ENCODE measurements around the gene ZNF318.
A peak's percentile ranks its signal among the peaks of the same experiment; 100 is the strongest.
"Not testable (repeated sequence)": the region's sequence is repeated elsewhere in the genome, so short reads cannot be mapped to it uniquely, and the experiment has no call there.

The ZNF318 gene

DNA sequence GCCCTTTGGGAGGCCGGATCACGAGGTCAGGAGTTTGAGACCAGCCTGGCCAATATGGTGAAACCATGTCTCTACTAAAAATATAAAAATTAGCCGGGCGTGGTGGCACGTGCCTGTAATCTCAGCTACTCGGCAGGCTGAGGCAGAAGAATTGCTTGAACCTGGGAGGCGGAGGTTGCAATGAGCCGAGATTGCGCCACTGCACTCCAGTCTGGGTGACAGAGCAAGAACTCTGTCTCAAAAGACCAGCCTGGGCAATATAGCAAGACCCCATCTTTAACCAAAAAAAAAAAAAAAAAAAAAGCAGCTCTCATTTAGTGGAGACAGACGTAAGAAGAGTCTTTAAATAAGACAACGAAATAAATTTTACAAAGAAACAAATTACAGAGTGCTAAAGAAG, 23.2 kb downstream of the ZNF318 start:
- H3K4me3 ChIP-seq; DNase-seq (ENCODE audit: low spot score in 2 of 2); H3K4me1 ChIP-seq; H3K27me3 ChIP-seq (ENCODE audit: low read depth); H3K9me3 ChIP-seq; in situ Hi-C loops (cut with MboI; ENCODE audit: low sequenced_read_pairs): not testable (repeated sequence)
- H3K36me3 ChIP-seq (replicated peaks) = peaks cover 62% of the 10 kb centered on the region

DNA sequence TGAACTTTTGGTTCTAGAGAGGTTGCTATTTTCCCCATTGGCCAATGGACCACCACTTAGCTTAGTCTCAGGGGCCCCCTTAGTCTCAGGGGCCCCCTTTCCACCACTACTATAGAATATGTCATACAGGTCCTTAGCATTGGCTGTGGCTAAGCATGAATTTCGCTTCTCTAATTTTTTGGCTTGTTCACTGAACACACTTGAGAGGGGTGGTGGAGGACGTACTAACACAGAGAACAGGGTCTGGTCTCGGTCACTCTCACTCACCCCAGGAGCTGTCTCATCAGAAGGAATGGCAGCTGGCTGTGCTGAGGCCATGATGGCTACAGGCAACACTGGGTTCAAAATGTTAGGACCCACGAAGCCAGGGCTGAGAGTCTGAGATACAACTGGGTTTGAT, 30.3 kb downstream of the ZNF318 start:
- Histone ChIP-seq H3K9me3 (no peaks in the 10 kb centered on the region), H3K27me3 (ENCODE audit: low read depth) (no peaks in the 10 kb centered on the region), H3K36me3 (replicated peaks) (peaks cover 54% of the 10 kb centered on the region), H3K4me3 (no peak overlapping the region), H3K4me1 (no peaks in the 10 kb centered on the region)
- in situ Hi-C loops (cut with MboI; ENCODE audit: low sequenced_read_pairs) = loop anchor here (5.0 kb wide), 1 partner anchor 77 kb away; no protein-coding TSS in a partner anchor
- no peak for DNase-seq (ENCODE audit: low spot score in 2 of 2)

DNA sequence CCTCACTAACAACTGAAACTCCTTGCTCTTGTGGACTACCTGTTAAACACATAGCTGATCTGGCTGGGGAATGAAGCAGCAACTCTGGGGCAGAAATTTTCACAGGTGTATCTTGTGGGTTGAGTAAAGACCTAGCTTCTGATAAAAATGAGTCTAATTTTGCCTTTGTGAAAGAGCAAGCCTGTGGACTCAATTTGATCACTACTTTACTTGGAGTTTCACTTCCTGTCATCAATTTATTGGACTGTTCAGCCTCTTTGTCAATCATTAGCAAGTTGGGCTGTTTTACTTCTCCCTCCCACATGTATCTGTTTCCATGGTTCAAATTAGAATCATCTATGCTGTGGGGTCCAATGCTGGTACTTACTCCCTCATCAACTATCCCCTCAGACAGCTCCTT, 31.2 kb downstream of the ZNF318 start:
- Histone ChIP-seq H3K9me3 (no peaks in the 10 kb centered on the region), H3K4me3 (no peak overlapping the region), H3K4me1 (no peaks in the 10 kb centered on the region), H3K36me3 (replicated peaks) (peaks cover 48% of the 10 kb centered on the region), H3K27me3 (ENCODE audit: low read depth) (no peaks in the 10 kb centered on the region)
- no peak for DNase-seq (ENCODE audit: low spot score in 2 of 2)
- in situ Hi-C loops (cut with MboI; ENCODE audit: low sequenced_read_pairs) = loop anchor here (5.0 kb wide), 1 partner anchor 76 kb away; no protein-coding TSS in a partner anchor

DNA sequence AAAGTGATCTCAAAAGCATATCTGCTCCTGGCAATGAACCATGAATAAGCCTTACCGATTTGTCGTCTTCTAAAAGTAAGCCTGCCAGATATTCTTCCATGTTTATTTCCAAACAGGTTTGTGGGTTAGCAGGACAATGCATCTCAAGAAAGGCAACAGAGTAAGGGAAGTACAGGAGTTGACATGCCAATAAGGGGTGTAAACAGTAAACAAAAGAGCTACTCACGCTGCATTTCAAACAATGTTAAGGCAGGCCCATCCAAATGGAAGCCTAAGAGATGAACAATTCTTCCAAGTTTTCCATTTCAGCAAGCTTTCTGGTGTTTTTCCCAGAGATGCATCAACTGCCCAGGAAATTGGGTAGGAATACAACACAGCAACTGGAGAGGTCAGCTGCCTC, 33.1 kb downstream of the ZNF318 start:
- no peak for DNase-seq (ENCODE audit: low spot score in 2 of 2)
- Histone ChIP-seq H3K9me3 (no peaks in the 10 kb centered on the region), H3K36me3 (replicated peaks) (peaks cover 33% of the 10 kb centered on the region), H3K4me3 (no peak overlapping the region), H3K27me3 (ENCODE audit: low read depth) (no peaks in the 10 kb centered on the region), H3K4me1 (no peaks in the 10 kb centered on the region)
- in situ Hi-C loops (cut with MboI; ENCODE audit: low sequenced_read_pairs) = loop anchor here (5.0 kb wide), 1 partner anchor 74 kb away; no protein-coding TSS in a partner anchor

DNA sequence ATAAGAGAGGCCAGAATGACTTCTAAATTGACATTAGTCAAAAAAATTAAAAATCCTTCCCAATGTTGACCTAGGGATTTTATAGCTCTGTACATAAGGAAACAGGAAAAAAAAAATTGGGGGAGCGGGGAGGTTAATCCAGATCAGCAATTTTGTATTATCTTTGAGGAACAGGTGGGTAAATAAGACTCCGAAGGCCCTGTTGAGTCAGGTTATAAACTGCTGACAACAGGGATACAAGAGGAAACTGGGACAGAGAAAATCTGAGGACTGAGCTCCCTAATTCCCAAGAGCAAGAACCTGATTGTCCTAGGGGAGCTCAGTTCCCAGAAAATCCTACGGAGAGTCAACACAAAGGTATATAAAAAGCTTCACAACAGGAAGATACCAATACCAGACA, 34.0 kb downstream of the ZNF318 start:
- no peaks in the 10 kb centered on the region for H3K9me3 ChIP-seq
- DNase-seq (ENCODE audit: low spot score in 2 of 2) = no peak
- H3K36me3 ChIP-seq (replicated peaks) = peaks cover 25% of the 10 kb centered on the region
- in situ Hi-C loops (cut with MboI; ENCODE audit: low sequenced_read_pairs) = loop anchor here (5.0 kb wide), 1 partner anchor 73 kb away; no protein-coding TSS in a partner anchor
- no peaks in the 10 kb centered on the region for H3K27me3 ChIP-seq (ENCODE audit: low read depth)
- no peaks in the 10 kb centered on the region for H3K4me1 ChIP-seq
- no peak overlapping the region for H3K4me3 ChIP-seq

DNA sequence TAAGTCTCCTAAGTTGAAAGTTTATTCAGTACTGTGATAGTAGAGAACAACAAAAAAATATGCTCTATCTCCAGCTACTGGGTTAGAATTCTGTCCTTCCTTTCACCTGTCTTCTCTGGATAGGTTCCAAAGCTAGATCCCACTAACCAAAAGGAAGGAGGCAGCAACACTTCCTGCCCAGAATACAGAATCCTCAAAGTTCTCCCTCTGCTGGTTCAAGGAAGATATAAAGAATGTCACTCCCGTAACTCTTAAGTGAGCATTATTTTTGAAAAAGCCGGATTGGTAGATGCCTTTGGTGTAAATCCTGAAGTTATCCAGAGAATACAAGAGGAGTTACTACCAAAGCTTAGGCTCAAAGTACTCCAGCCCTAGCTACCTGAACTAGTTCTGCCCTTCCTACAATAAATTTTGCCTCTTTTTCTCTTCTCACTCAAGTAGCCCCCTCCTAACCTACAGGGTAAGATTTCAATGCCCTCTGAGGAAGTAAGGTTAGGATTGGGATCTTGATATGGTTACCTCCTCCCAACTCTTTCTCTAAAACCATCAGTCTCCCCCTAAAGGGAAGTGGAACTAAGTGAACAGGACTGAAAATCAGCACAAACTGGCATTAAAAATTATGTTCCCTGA, 34.9 kb downstream of the ZNF318 start:
- Histone ChIP-seq H3K36me3 (replicated peaks) (peaks cover 16% of the 10 kb centered on the region), H3K27me3 (ENCODE audit: low read depth) (no peaks in the 10 kb centered on the region), H3K9me3 (no peaks in the 10 kb centered on the region), H3K4me1 (no peaks in the 10 kb centered on the region), H3K4me3 (no peak overlapping the region)
- in situ Hi-C loops (cut with MboI; ENCODE audit: low sequenced_read_pairs) = loop anchor here (5.0 kb wide), 1 partner anchor 72 kb away; no protein-coding TSS in a partner anchor
- peak; percentile 32 to 81 for DNase-seq (ENCODE audit: low spot score in 2 of 2)

DNA sequence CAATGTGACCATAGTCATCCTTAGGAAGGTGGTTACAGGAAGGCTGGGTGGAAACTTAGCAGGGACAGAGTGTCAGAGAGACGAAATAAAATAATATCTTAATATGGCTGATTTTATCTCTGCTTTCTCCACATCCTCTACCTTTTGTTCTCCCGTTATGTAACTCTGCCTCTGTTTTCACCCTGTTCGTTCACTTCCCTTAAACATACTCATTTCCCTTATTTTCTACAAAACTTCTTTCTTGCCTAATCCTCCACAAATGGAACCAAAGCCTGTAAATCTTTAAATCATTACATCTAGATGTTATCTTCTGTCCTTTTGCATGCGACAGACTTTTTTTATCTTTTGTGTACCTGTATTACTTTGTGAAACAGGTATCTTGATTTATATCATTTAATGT, 37.6 kb downstream of the ZNF318 start:
- in situ Hi-C loops (cut with MboI; ENCODE audit: low sequenced_read_pairs) = no loop called here
- no peak overlapping the region for H3K4me3 ChIP-seq

DNA sequence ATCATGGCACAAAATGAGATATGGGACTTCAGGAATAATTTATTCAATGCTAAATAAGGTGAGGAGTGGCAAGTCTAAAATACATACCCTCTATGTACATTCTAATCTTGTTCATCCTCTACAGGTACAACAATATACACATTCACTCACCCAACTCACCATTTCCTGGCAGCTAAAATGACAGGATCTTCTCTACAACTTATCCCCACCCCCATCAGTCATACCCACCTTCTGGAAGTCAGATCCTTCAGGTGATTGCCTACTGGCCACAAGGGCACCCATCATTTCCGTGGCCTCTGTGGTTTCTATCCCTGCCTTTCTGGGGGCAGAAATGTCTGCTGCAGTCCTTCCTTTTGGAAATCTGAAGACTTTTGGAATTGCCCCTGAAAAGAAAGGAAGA, 38.0 kb downstream of the ZNF318 start:
- DNase-seq (ENCODE audit: low spot score in 2 of 2) = no peak
- no peaks in the 10 kb centered on the region for H3K36me3 ChIP-seq (replicated peaks)
- in situ Hi-C loops (cut with MboI; ENCODE audit: low sequenced_read_pairs) = no loop called here
- no peaks in the 10 kb centered on the region for H3K27me3 ChIP-seq (ENCODE audit: low read depth)
- H3K4me3 ChIP-seq = no peak overlapping the region
- H3K9me3 ChIP-seq = no peaks in the 10 kb centered on the region
- no peaks in the 10 kb centered on the region for H3K4me1 ChIP-seq

More for the DNA sequence above, 37.6 kb downstream of the ZNF318 start:
- H3K27me3 ChIP-seq (ENCODE audit: low read depth) = no peaks in the 10 kb centered on the region
- no peak for DNase-seq (ENCODE audit: low spot score in 2 of 2)
- H3K9me3 ChIP-seq = no peaks in the 10 kb centered on the region
- no peaks in the 10 kb centered on the region for H3K4me1 ChIP-seq
- H3K36me3 ChIP-seq (replicated peaks) = no peaks in the 10 kb centered on the region

DNA sequence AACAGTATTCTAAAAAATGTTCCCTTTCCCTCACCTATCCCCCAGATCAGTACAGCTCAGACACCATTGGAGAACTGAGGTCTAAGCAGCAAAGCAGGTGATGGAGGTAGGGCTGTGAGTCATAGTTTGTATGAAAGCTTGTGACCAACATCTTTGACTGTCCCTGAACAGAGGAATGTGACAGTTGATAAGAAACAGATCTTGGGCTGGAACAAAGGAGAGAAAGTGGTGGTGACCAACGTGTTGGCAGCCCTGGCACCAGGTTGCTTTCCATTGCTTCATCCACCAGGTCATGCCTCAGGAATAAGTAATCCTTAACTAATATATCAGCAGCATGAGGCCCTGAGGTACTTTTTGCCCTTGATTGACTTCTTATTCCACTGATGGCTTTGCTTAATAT, 40.9 kb downstream of the ZNF318 start:
- no peaks in the 10 kb centered on the region for H3K36me3 ChIP-seq (replicated peaks)
- no peaks in the 10 kb centered on the region for H3K4me1 ChIP-seq
- in situ Hi-C loops (cut with MboI; ENCODE audit: low sequenced_read_pairs) = no loop called here
- no peaks in the 10 kb centered on the region for H3K27me3 ChIP-seq (ENCODE audit: low read depth)
- no peak for DNase-seq (ENCODE audit: low spot score in 2 of 2)
- no peaks in the 10 kb centered on the region for H3K9me3 ChIP-seq
- no peak overlapping the region for H3K4me3 ChIP-seq

DNA sequence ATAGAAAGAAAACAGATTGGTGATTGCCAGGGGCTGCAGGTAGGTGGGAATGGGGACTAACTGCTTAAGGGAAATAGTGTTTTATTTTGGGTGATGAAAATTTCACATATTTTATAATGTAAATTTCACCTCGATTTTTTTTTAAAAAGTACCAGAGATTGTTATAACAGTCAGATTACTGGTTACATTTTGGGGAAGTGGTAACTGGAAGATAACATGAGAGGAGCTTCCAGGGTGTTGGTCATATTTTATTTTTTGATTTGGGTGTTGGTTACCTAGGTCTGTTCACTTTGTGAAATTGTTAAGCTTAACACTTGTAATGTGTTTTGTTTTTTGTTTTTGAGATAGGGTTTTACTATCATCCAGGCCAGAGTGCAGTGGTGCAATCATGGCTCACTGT, 43.6 kb downstream of the ZNF318 start:
- Histone ChIP-seq H3K4me1 (no peaks in the 10 kb centered on the region), H3K36me3 (replicated peaks) (no peaks in the 10 kb centered on the region), H3K9me3 (no peaks in the 10 kb centered on the region), H3K4me3 (no peak overlapping the region), H3K27me3 (ENCODE audit: low read depth) (no peaks in the 10 kb centered on the region)
- in situ Hi-C loops (cut with MboI; ENCODE audit: low sequenced_read_pairs) = no loop called here
- DNase-seq (ENCODE audit: low spot score in 2 of 2) = no peak

DNA sequence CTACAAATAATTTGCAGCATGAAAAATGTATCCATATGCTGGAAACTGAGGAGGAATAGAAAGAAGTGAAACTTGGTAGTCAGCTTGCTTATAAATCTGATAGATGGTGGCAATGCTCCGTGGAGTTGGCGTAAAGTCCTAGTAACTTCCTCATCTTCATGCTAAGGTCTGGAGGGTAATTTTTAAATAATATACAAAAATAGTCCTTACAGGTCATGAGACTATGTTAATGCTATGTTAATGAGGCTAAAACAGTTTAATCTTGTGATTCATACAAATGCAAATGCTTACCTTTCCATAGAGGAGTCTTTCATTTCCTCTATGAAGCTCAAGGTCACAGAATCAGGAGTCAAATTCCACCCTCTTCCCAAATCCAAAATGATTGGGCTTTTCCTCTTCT, 51.4 kb downstream of the ZNF318 start:
- H3K27me3 ChIP-seq (ENCODE audit: low read depth) = no peaks in the 10 kb centered on the region
- H3K36me3 ChIP-seq (replicated peaks) = no peaks in the 10 kb centered on the region
- in situ Hi-C loops (cut with MboI; ENCODE audit: low sequenced_read_pairs) = no loop called here
- DNase-seq (ENCODE audit: low spot score in 2 of 2) = peak in 1 of 2 experiments; percentile 84
- H3K4me1 ChIP-seq = peaks cover 17% of the 10 kb centered on the region
- no peaks in the 10 kb centered on the region for H3K9me3 ChIP-seq
- H3K4me3 ChIP-seq = no peak overlapping the region

DNA sequence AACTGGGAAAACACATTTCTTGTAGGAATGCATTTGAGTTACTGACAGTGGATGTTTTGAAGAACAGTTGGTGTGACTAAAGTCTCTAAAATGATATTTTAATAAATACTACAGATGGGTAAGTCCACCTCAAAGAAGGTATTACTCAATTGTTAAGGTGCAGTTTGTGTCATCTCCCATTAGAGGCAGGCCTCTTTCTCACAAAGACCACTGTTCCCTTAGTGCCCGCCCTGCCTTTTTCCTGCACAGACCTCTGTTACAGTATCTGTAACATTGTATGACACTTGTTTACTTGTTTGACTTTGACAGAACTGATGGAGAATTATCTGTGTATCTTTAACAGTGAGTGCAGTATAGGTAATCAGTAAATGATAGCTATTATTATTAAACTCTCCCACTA, 55.6 kb downstream of the ZNF318 start:
- Histone ChIP-seq H3K4me1 (peaks cover 31% of the 10 kb centered on the region), H3K36me3 (replicated peaks) (no peaks in the 10 kb centered on the region), H3K9me3 (no peaks in the 10 kb centered on the region), H3K27me3 (ENCODE audit: low read depth) (no peaks in the 10 kb centered on the region), H3K4me3 (no peak overlapping the region)
- DNase-seq (ENCODE audit: low spot score in 2 of 2) = no peak
- in situ Hi-C loops (cut with MboI; ENCODE audit: low sequenced_read_pairs) = no loop called here

DNA sequence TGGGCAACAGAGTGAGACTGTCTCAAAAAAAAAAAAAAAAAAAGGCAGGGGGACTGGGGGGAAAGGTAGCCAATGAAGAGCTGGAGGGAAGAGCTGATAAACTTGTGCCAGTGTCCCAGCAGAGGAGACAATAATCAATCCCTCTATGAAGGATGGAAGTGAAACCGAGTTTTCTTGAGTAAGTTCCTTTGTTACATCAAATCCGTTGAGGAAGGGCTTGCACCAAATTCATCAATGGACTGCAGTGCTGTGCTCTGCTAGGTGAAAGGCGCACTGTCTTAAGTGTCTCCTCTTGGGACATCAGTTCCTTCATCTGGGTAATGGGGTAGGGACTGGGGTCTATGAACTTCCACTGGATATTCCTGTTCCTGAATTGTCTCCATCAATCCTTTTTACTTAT, 57.8 kb downstream of the ZNF318 start:
- in situ Hi-C loops (cut with MboI; ENCODE audit: low sequenced_read_pairs) = no loop called here
- no peaks in the 10 kb centered on the region for H3K27me3 ChIP-seq (ENCODE audit: low read depth)
- DNase-seq (ENCODE audit: low spot score in 2 of 2) = no peak

DNA sequence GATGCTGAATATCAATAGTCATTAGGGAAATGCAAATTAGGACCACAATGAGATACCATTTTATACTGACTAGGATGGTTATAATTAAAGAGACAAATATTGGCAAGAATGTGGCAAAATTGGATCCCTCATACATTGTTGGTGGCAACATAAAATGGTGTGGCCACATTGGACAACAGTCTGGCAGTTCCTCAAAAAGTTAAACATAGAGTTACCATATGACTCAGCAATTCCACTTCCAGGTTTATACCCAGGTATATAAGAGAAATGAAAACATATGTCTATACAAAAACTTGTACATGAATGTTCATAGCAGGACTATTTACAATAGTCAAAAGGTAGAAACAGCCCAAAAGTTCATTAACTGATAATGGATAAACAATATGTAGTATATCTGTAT, 58.8 kb downstream of the ZNF318 start:
- no peak for DNase-seq (ENCODE audit: low spot score in 2 of 2)

More for the DNA sequence above, 57.8 kb downstream of the ZNF318 start:
- H3K4me1 ChIP-seq = peaks cover 21% of the 10 kb centered on the region
- H3K4me3 ChIP-seq = no peak overlapping the region
- H3K9me3 ChIP-seq = no peaks in the 10 kb centered on the region
- H3K36me3 ChIP-seq (replicated peaks) = no peaks in the 10 kb centered on the region

DNA sequence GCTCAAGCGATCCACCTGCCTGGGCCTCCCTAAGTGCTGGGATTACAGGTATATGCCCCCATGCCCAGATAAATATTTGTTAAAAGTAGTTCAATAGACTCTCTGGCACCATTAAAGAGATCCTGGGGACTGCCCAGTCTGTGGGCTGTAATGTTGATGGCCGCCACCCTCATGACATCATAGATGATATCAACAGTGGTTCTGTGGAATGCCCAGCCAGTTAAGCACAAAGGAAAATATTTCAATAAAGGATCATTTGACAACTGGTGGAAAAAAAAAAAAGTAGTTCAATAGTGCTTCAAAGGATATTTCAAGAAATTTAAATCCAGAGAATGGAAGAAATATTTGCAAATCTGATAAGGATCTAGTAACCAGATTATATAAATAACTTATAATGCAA, 59.3 kb downstream of the ZNF318 start:
- H3K9me3 ChIP-seq = no peaks in the 10 kb centered on the region
- in situ Hi-C loops (cut with MboI; ENCODE audit: low sequenced_read_pairs) = no loop called here
- H3K4me1 ChIP-seq = peaks cover 21% of the 10 kb centered on the region
- DNase-seq (ENCODE audit: low spot score in 2 of 2) = peak in 1 of 2 experiments; percentile 6
- no peaks in the 10 kb centered on the region for H3K27me3 ChIP-seq (ENCODE audit: low read depth)
- no peaks in the 10 kb centered on the region for H3K36me3 ChIP-seq (replicated peaks)
- no peak overlapping the region for H3K4me3 ChIP-seq

More for the DNA sequence above, 58.8 kb downstream of the ZNF318 start:
- Histone ChIP-seq H3K4me3 (no peak overlapping the region), H3K36me3 (replicated peaks) (no peaks in the 10 kb centered on the region), H3K9me3 (no peaks in the 10 kb centered on the region), H3K27me3 (ENCODE audit: low read depth) (no peaks in the 10 kb centered on the region), H3K4me1 (peaks cover 21% of the 10 kb centered on the region)
- in situ Hi-C loops (cut with MboI; ENCODE audit: low sequenced_read_pairs) = no loop called here

Measured in HAP-1 (cell line).